Pons (tissue), 1 donor: ENCODE results near the gene CLN3.
"Not testable (repeated sequence)": the region's sequence is repeated elsewhere in the genome, so short reads cannot be mapped to it uniquely, and the experiment has no call there.

Experiments
- DNase-seq: peaks from one replicate; pipeline ENCODE4 v3.0.0-alpha.2; 2016; ENCODE audit warnings: low spot score

CLN3 gene

DNA sequence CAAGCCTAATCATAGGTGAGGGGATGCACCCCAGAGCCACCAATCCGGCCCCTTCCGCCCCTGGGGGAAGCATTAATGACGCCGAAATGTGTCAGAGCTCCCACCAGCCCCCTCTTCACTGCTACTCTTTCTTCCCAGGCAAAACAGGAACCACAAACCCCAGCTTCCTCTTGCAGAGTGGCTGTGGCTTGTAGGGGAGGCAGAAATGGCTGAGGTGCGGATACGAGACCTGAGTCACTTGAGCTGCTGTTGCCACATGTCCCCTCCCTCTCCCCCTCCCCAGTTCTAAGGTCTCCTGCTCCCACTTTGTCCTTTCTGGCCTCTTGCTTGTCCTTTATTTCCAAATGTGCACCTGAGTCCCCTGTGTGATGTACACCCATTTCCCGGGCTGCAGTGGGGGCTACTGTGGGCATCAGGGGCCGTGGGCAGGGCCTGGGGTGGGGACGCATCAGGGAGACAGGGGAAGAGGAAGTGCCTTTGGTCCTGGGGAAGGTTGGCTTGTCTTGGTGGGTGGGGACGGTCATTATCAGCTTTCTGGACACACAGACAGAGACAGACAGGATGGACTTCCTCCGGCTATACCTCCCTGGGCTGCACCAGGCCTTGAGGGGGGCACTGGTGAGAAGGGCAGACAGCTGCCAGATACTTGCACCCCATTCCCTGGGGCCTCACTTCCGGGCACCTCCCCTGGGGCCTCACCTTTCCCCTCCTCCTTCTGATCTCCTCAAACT, 2.4 kb upstream of the CLN3 start, which contains the start of gene APOBR:
Gene APOBR, plus strand, starts transcription at position 523 of the 731 bp plus-strand sequence. Its CDS starts 39 bp downstream, at position 562.
- peak; percentile 72 for DNase-seq

DNA sequence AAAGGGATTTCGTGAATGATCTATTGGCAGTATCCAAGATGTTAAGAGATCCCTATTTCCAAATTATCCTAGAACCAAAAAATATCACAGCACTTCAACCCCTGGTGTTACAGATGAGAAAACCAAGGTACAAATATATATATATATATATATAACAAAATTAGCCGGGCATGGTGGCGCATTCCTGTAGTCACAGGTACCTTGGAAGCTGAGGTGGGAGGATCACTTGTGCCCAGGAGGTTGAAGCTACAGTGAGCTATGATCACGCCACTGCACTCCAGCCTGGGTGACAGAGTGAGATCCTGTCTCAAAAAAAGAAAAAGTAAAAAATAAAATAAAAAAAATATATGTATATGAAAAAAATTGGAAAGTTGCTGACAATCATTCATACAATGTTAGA, 637 bp upstream of the CLN3 start:
- DNase-seq, result no peak

DNA sequence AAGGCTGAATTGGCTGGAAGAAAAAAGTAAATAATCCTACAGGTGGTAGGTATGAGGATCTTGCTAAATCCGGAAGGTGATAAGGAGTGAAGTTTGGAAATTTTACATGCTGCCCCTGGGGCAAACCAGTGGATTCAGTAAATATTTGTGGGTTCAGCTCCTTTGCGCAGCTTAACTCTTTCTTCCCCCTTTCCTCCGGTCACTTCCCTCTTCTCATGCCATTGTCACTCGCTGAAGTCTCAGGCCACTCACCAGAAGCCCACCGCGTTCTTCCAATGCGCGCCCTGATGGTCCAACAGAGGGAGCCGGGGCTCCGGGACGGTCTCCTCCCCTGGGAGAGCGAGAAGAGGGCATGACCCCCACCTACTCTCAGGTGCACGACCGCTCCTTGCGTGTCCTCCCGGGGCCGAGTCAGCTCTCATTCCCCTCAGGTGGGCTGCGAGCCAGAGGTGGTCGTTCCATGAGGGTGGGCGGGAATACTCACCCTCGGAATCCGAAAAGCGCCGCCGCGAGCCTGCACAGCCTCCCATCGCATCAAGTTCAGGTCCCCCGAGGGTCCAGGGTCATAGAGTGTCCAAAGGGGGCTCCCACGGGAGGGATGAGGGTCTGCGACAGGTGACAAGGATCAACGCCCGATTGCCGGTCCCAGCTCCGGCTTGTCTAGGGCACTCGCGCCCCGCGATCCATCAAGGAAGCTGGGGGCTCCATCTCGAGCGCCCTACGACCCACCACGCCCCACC, 474 bp downstream of the CLN3 start:
- peak; percentile 31 for DNase-seq

DNA sequence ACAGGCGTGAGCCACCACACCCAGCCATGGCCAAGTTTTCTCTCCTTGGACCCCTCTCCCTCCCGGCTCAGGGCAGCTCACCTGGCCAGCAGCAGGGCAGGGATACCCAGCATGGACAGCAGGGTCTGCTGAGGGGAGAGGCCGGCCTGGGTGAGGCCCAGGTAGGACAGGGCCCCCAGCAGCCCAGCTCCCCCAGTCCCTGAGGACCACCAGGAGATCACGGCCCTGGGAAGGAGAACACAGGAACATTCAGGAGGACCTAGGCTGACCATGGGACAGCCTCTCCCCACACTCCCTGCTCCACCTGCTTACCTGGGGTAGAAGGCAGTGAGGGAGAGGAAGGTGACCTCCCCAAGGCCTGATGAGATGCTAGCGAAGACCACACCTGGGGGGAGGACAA, 5.6 kb downstream of the CLN3 start:
- DNase-seq, result no peak

DNA sequence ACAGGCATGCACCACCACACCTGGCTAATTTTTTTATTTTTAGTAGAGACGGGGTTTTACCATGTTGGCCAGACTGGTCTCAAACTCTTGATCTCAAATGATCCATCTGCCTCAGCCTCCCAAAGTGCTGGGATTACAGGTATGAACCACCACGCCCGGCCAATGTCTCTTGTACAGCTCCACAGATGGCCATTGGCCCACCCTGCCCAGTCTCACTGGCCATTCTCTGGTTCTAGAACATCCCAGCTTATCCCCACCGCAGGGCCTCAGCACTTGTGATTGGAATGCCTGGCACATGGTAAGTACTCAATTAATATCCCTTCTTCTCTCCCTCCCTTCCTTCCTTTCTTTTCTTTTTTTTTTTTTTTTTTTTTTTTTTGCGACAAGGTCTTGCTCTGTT, 8.5 kb downstream of the CLN3 start:
- DNase-seq, result not testable (repeated sequence)

DNA sequence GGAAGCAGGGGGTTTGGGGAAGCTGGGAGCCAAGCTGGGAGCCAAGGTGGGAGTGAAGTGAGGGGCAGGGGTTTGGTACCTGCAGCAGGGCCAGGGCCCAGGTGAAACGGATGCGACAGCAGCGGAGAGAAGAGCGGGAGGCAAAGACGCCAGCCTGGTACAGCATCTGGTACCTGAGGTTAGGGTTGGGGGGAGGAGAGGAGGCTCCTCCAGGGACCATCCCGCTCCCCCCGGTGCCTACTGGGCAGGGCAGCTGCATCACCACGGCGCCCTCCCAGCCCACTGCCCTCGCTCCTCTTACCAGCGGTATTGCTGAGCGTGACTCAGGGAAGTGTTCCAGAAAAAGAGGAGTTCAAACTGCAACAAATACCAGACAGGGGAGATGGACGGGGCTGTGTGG, 9.8 kb downstream of the CLN3 start:
- DNase-seq, result no peak

DNA sequence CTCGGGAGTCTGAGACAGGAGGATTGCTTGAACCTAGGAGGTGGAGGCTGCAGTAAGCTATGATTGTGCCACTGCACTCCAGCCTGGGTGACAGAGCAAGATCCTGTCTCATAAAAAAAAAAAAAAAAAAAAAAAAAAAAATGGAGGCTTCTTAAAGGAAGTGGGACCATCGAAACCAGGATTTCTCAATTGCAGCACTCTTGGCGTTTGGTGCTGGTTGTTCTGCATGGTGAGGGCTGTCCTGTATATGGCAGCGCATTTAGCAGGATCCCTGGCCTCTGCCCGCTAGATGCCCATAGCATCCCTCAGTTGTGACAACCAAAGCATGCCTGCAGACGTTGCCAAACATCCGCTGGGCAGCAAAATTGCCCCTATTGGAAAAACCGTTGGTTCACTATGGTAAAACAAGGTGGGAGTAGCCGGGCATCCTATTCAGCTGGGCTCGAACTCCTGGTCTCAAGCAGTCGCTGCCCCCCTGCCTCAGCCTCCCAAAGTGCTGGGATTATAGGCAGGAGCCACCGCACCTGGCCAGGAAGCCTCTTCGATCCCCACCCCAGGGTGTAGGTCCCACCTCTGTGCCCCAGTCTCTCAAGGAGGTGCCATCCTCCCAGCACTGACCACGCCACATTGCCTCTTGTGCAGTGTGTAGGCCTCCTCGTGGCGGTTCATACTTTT, 13.2 kb downstream of the CLN3 start:
- DNase-seq, result no peak

DNA sequence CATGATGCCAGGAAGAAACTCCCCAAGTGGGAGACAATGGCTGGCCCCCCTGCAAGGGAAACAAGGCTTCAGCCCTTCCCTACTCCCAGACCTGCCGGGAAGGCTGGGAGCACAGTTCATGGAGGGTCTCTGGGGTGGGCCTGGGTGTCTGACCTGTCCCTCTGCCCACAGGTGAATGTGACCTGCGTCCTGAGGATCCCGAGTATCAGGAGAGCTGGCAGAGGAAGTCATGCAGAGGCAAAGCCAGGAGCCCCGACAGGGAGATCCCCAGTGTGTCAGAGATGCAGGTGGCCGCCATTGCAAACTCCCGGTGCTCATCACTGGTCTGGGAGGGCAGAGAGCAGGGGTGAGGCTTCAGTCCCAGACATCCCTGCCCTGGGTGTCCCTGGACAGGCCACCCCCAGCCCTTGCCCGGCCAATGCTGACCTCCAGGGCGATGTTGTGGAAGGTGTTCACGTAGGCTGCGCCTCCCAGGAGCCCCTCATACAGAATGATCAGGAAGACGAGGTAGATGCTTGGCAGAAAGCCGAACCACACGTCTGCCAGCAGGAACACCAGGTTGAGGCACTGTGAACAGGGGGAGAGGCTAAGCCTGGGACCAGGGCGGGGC, 14.5 kb downstream of the CLN3 start:
- DNase-seq, result no peak

DNA sequence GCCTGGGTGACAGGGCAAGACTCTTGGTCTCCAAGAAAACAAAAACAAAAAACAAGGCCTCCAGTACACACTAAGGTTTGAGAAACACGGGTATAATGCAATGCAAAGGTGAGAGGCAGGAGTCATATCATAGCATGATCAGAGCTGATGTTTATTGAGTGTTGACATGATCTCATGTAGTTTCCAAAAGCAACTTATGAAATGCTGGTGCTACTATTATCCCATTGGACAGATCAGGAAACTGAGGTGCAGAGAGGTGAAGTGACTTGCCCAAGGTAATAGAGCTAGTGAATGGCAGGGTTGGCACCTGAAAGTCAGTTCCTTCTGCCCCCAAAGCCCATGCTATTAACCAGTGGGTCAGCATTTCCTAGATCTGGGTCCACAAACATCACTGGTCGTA, 16.7 kb downstream of the CLN3 start:
- no peak for DNase-seq

DNA sequence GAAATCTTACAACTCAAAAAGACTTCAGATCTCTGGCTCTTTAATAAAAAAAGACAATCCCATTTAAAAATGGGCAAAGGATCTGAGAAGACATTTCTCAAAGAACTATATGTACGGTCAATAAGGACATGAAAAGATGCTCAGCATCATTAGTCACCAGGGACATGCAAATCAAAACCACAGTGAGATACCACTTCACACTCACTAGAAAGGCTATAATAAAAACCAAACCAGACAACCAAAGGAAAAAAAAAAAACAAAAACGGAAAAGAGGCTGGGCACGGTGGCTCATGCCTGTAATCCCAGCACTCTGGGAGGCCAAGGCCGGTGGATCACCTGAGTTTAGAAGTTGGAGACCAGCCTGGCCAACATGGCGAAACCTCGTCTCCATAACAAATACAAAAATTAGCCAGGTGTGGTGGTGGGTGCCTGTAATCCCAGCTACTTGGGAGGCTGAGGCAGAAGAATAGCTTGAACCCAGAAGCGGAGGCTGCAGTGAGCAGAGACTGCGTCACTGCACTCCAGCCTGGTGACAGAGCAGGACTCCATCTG, 18.1 kb downstream of the CLN3 start:
- DNase-seq, result no peak

DNA sequence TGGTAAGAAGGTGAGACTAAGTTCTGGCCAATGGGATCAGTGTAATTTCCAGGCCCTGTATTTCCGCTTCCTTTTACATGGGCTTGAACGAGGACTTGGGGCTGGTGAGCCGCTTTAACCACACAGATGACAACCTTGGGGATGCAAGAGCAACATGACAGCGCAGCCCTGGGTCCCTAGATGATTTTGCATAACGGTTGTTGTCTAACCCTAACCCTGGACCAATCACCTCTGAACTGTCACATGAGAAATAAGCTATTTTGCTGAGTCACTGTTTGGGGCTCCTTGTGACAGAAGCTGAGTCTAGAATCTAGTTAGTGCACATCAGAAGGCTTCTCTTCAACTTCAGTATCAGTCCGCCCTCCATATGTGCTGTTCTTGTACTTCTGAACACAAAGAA, 44.8 kb downstream of the CLN3 start:
- not testable (repeated sequence) for DNase-seq

DNA sequence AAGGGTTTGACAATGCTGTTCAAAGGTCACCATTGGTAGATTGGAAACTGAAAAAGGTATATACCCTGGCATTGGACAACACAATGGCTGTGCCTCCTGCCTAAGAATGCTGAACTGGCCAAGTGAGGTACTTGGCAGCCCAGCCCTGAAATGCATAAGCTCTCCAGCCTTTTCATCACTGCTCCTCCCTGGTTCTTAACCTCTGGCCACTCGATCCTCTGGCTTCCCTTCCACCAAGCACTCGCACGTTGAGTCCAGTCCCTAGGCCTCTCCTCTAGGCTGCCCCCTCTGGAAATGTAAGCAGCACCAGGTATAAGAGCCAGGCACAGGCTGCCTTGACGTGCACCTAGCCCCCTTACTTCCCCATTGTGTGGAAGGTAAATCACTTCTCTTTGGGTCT, 45.5 kb downstream of the CLN3 start:
- not testable (repeated sequence) for DNase-seq

DNA sequence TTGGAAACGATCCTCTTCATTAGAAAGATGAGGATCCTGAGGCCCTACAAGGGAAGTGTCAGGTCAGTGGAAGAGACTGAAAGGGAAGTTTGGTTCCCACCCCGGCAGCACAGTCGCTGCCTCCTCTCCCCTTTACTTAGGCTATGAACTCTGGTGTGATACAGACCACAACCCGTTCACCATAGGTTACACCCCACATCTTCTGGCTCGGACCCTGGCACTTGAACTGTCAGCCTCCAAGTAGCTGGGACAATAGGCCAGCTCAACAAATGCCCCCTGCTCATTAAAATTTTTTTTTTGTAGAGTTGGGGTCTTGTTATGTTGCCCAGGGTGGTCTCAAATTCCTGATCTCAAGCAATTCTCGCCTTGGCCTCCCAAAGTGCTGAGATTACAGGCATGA, 47.9 kb downstream of the CLN3 start:
- not testable (repeated sequence) for DNase-seq

DNA sequence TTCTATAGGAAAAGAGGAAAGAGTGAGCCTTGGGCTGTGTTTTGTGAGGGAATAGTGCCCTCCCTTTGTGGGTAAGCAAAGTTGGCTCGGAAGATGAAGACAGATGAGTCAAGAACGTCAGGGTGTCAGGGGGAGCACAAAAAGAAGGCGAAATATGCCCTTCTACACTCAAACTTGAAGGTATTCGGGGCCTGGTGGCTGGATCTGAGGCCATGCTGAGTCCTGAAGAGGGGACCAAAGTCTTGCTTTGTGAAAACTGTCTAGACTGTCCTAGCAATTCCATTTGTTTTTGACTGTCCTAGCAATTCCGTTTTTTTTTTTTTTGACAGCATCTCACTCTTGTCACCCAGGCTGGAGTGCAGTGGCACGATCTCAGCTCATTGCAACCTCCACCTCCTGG, 53.0 kb downstream of the CLN3 start:
- DNase-seq, result not testable (repeated sequence)

DNA sequence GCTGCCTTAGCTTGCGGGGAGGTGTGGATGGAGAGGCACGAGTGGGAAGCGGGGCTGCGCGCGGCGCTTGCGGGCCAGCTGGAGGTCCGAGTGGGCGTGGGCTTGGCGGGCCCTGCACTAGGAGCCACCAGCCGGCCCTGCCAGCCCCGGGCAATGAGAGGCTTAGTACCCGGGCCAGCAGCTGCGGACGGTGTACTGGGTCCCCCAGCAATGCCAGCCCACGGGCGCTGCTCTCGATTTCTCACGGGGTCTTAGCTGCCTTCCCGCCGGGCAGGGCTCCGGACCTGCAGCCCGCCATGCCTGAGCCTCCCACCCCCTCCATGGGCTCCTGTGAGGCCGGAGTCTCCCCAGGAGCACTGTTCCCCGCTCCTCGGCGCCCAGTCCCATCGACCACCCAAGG, 56.5 kb downstream of the CLN3 start:
- not testable (repeated sequence) for DNase-seq
